ENCODE measurements around the gene MOB3A.

DNA sequence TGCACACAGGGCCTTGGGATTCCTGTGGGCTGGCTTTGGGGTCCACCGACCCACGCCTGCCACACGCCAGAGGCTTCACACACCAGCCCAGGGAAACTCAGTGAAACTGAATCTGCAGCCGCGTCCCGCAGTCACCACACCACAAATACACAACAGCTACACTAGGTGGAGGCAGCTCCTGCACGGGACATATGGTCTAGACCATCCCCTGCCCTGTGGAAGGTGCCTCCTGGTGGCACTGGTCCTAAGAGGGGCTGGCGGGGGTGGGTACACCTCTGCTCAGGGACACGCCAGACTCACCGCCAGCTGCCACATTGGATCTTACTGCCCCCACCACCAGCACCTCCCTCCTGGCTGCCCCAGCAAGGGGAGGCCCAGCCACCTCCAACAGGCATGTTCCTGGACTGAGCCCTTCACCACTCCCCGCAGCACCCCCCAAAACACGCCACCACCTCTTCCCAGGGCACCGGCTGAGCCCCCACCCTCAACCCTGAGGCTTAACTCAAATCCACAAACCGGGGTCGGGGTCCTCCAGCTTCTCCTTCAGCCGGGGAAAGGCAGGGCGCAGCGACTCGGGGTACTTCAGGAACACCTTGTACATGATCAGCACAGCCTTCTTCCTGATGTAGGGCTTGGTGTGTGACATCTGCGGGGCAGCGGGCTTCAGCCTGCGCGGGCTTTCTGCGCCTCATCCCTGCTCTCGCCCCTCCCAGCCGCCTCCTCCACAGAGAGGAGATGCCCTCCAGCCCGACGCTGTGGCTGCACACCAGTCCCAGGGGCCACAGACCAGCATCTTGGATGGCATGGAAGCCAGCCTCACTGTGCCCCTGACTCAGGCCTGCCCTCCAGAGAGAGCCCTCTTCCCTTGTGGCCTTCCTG, 34.0 kb upstream of the MOB3A start:
- TF ChIP-seq ZNF747 (tag by site-specific recombination; IDR thresholded peaks at IDR 0.05) = no peak
- TF ChIP-seq, protein P1, sequence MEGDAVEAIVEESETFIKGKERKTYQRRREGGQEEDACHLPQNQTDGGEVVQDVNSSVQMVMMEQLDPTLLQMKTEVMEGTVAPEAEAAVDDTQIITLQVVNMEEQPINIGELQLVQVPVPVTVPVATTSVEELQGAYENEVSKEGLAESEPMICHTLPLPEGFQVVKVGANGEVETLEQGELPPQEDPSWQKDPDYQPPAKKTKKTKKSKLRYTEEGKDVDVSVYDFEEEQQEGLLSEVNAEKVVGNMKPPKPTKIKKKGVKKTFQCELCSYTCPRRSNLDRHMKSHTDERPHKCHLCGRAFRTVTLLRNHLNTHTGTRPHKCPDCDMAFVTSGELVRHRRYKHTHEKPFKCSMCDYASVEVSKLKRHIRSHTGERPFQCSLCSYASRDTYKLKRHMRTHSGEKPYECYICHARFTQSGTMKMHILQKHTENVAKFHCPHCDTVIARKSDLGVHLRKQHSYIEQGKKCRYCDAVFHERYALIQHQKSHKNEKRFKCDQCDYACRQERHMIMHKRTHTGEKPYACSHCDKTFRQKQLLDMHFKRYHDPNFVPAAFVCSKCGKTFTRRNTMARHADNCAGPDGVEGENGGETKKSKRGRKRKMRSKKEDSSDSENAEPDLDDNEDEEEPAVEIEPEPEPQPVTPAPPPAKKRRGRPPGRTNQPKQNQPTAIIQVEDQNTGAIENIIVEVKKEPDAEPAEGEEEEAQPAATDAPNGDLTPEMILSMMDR (tag by site-specific recombination; IDR thresholded peaks at IDR 0.05) = no peak
- TF ChIP-seq, protein P2, sequence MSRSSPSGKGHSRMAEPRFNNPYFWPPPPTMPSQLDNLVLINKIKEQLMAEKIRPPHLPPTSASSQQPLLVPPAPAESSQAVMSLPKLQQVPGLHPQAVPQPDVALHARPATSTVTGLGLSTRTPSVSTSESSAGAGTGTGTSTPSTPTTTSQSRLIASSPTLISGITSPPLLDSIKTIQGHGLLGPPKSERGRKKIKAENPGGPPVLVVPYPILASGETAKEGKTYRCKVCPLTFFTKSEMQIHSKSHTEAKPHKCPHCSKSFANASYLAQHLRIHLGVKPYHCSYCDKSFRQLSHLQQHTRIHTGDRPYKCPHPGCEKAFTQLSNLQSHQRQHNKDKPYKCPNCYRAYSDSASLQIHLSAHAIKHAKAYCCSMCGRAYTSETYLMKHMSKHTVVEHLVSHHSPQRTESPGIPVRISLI (tag by site-specific recombination; IDR thresholded peaks at IDR 0.05) = no peak
- no peak for TF ChIP-seq ZNF184 (tag by site-specific recombination; IDR thresholded peaks at IDR 0.05)
- TF ChIP-seq, protein P3, sequence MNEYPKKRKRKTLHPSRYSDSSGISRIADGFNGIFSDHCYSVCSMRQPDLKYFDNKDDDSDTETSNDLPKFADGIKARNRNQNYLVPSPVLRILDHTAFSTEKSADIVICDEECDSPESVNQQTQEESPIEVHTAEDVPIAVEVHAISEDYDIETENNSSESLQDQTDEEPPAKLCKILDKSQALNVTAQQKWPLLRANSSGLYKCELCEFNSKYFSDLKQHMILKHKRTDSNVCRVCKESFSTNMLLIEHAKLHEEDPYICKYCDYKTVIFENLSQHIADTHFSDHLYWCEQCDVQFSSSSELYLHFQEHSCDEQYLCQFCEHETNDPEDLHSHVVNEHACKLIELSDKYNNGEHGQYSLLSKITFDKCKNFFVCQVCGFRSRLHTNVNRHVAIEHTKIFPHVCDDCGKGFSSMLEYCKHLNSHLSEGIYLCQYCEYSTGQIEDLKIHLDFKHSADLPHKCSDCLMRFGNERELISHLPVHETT (tag by site-specific recombination; IDR thresholded peaks at IDR 0.05) = no peak
- TF ChIP-seq ZNF654 (tag by site-specific recombination; IDR thresholded peaks at IDR 0.05; ENCODE audit: low read depth) = no peak
- TF ChIP-seq ZNF274 (IDR thresholded peaks at IDR 0.05; ENCODE audit: low read length) = no peak
- no peak for TF ChIP-seq ZNF274 (tag by site-specific recombination; IDR thresholded peaks at IDR 0.05; ENCODE audit: borderline replicate concordance)
- TF ChIP-seq, protein P4, sequence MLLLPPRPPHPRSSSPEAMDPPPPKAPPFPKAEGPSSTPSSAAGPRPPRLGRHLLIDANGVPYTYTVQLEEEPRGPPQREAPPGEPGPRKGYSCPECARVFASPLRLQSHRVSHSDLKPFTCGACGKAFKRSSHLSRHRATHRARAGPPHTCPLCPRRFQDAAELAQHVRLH (tag by site-specific recombination; IDR thresholded peaks at IDR 0.05) = no peak
- no peak for TF ChIP-seq ZFP3 (tag by site-specific recombination; IDR thresholded peaks at IDR 0.05; ENCODE audit: low read depth)
- TF ChIP-seq KLF8 (tag by site-specific recombination; IDR thresholded peaks at IDR 0.05) = no peak
- TF ChIP-seq YY1 (tag by site-specific recombination; IDR thresholded peaks at IDR 0.05) = no peak
- TF ChIP-seq, protein P5, sequence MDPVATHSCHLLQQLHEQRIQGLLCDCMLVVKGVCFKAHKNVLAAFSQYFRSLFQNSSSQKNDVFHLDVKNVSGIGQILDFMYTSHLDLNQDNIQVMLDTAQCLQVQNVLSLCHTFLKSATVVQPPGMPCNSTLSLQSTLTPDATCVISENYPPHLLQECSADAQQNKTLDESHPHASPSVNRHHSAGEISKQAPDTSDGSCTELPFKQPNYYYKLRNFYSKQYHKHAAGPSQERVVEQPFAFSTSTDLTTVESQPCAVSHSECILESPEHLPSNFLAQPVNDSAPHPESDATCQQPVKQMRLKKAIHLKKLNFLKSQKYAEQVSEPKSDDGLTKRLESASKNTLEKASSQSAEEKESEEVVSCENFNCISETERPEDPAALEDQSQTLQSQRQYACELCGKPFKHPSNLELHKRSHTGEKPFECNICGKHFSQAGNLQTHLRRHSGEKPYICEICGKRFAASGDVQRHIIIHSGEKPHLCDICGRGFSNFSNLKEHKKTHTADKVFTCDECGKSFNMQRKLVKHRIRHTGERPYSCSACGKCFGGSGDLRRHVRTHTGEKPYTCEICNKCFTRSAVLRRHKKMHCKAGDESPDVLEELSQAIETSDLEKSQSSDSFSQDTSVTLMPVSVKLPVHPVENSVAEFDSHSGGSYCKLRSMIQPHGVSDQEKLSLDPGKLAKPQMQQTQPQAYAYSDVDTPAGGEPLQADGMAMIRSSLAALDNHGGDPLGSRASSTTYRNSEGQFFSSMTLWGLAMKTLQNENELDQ (tag by site-specific recombination; IDR thresholded peaks at IDR 0.05; ENCODE audit: low read depth) = no peak
- TF ChIP-seq TCF7L2 (IDR thresholded peaks at IDR 0.05; ENCODE audit: borderline replicate concordance, low read depth, low read length) = no peak
- no peak for TF ChIP-seq ZFP41 (tag by site-specific recombination; IDR thresholded peaks at IDR 0.05; ENCODE audit: borderline replicate concordance)

Measured in HEK293 (cell line).